K562 (cell line): Measurements from ENCODE around the gene TFPT. TPM values are rescaled to one million over a fixed set of nuclear protein-coding genes. Genes with fewer than 3 reads are reported as not detected.
A peak's percentile ranks its signal among the peaks of the same experiment; 100 is the strongest.

Experiments used
- CREM ChIP-seq: IDR thresholded peaks from 2 replicates; pipeline ENCODE4 v1.6.1; 2014; ENCODE audit warnings: antibody characterized with exemption, low read depth
- CTCF ChIP-seq, 3 experiments: IDR thresholded peaks in 2 of 3; conservative IDR thresholded peaks in 1 of 3; 2 replicates each; pipeline ENCODE4 v1.5.1; 2011 to 2012; ENCODE audit warnings: low read length in 3 of 3, mild to moderate bottlenecking in 3 of 3, control low read depth in 2 of 3, improper control_type of control experiment in 1 of 3, inconsistent platforms in 1 of 3, low read depth in 1 of 3, mixed read lengths in 1 of 3, moderate library complexity in 1 of 3; ENCODE audit not compliant: insufficient read depth in 2 of 3
- ERF ChIP-seq: fragments of 450-650 bp; formaldehyde crosslinking; IDR thresholded peaks from 2 replicates; pipeline ENCODE4 v1.4.0; 2020; ENCODE audit warnings: mild to moderate bottlenecking, mixed read lengths
- L3MBTL2 ChIP-seq: fragments of 450-650 bp; IDR thresholded peaks from 2 replicates; pipeline ENCODE4 v1.6.1; 2016; ENCODE audit warnings: mild to moderate bottlenecking, moderate library complexity
- MXI1 ChIP-seq: IDR thresholded peaks from 2 replicates; pipeline ENCODE4 v1.6.1; 2011; ENCODE audit warnings: low read depth, mild to moderate bottlenecking, improper control_type of control experiment, low read length
- POLR2AphosphoS2 ChIP-seq: IDR thresholded peaks from 2 replicates; pipeline ENCODE4 v1.6.1; 2012; ENCODE audit warnings: low read length, improper control_type of control experiment
- REST ChIP-seq, 2 experiments: fragments of 450-650 bp; formaldehyde crosslinking in 1 of 2; IDR thresholded peaks; 2 replicates each; pipeline versions ENCODE4 v1.4.0 to v1.6.1; 2014 to 2020; ENCODE audit warnings: mild to moderate bottlenecking in 2 of 2, borderline replicate concordance in 1 of 2, low read depth in 1 of 2
- TAL1 ChIP-seq: fragments of 450-650 bp; IDR thresholded peaks from 2 replicates; pipeline ENCODE4 v1.6.1; 2016; ENCODE audit warnings: mild to moderate bottlenecking
- TRIM25 ChIP-seq: fragments of 450-650 bp; IDR thresholded peaks from 2 replicates; pipeline ENCODE4 v1.7.0; 2016; ENCODE audit warnings: borderline replicate concordance
- ZBED1 ChIP-seq: IDR thresholded peaks from 2 replicates; pipeline ENCODE4 v1.6.1; 2014
- ZNF263 ChIP-seq: sonication (generic); formaldehyde crosslinking; IDR thresholded peaks from 2 replicates; pipeline ENCODE4 v1.8.0; 2022; ENCODE audit warnings: mild to moderate bottlenecking, missing genetic modification reagents, borderline replicate concordance
- ZNF445 ChIP-seq: fragments of 250-450 bp; sonication (Bioruptor Pico); IDR thresholded peaks from 2 replicates; pipeline ENCODE4 v1.4.0; 2020; ENCODE audit warnings: low read depth, mild to moderate bottlenecking, moderate library complexity
- polyA plus RNA-seq, 8 experiments: library from polyadenylated mRNA; depleted of rRNA in 4 of 8; stranded (reverse) in 5 of 8; unstranded in 3 of 8; fragments of >200 nt; fragmentation: Nextera tagmentation in 2 of 8; fragmentation: Illumina TruSeq in 1 of 8; extraction: Ambion mirVana in 2 of 8; extraction: Trizol in 1 of 8; gene quantifications; 2 replicates each; pipeline versions ENCODE4 v1.2.1 to v1.2.3, GENCODE V29; 2011 to 2014; ENCODE audit warnings: inconsistent platforms in 1 of 8, missing spikeins in 1 of 8
- total RNA-seq, 7 experiments: library from RNA; depleted of rRNA in 6 of 7; stranded (reverse); fragments of >200 nt in 6 of 7; fragmentation: Illumina TruSeq in 2 of 7; extraction: Trizol in 2 of 7; gene quantifications; 2 replicates each; pipeline versions ENCODE4 v1.2.1 to v1.2.3, GENCODE V29; 2011 to 2021; ENCODE audit warnings: low replicate concordance in 1 of 7

TFPT gene
- total and polyA plus RNA-seq, 9 of the 15 experiments (the other 6 are each of a cell fraction or from before 2014, with no cell fraction given) = 0.72 to 16.4 (median 9.2) TPM

GRCh38 chr19:54159352-54160181, 44.1 kb upstream of the TFPT start, which contains the start of gene LENG1 (continued):
- no peak for TF ChIP-seq REST (IDR thresholded peaks at IDR 0.05; ENCODE audit: borderline replicate concordance)
- TF ChIP-seq REST (CRISPR knock-in tag; IDR thresholded peaks at IDR 0.05; ENCODE audit: low read depth) = peak; percentile 69; the same call in 1 of the 2 replicates
- TF ChIP-seq MXI1 = peak; percentile 99
- TF ChIP-seq POLR2AphosphoS2 = no peak
- peak; percentile 40 to 52 (median 45) for TF ChIP-seq CTCF (IDR thresholded peaks at IDR 0.05 in 2 of 3, conservative IDR thresholded peaks at IDR 0.05 in 1 of 3; ENCODE audit: insufficient read depth in 2 of 3, low read depth in 1 of 3, low read length in 3 of 3)
- TF ChIP-seq ZBED1 = no peak
- no peak for TF ChIP-seq ZNF445
- no peak for TF ChIP-seq TAL1
- peak; percentile 87 for TF ChIP-seq CREM
- no peak for TF ChIP-seq TRIM25
- TF ChIP-seq L3MBTL2 = peak; percentile 95
- no peak; the same call in 1 of the 2 replicates for TF ChIP-seq ZNF263 (CRISPR knock-in tag)
- peak; percentile 81; the same call in 1 of the 2 replicates for TF ChIP-seq ERF
